ENCODE results near the gene SVOPL.

SVOPL gene

GRCh38 chr7:138716889-138717288 is 15.7 kb upstream of the SVOPL start:
- no peak for DNase-seq (ENCODE audit: extremely low spot score)
- ChIA-PET POLR2A (no interaction called here), CTCF (interaction anchor here (0.6 to 0.8 kb wide), 2 partner anchors 29 to 715 kb away, joined by 3 read pairs; partner anchors contain the start of gene CREB3L2)
- TF ChIP-seq LEF1 (IDR thresholded peaks at IDR 0.05; ENCODE audit: borderline replicate concordance) (no peak), HDGF (IDR thresholded peaks at IDR 0.05; ENCODE audit: borderline replicate concordance) (no peak), FOXK2 (IDR thresholded peaks at IDR 0.05) (no peak), SP1 (IDR thresholded peaks at IDR 0.05) (no peak), ELF4 (IDR thresholded peaks at IDR 0.05) (no peak), SUZ12 (IDR thresholded peaks at IDR 0.05) (no peak), ZNF384 (IDR thresholded peaks at IDR 0.05) (no peak), FOXM1 (IDR thresholded peaks at IDR 0.05; ENCODE audit: borderline replicate concordance) (no peak), L3MBTL2 (conservative IDR thresholded peaks at IDR 0.05) (no peak), CTBP1 (IDR thresholded peaks at IDR 0.05; ENCODE audit: borderline replicate concordance) (no peak), TARDBP (IDR thresholded peaks at IDR 0.05) (no peak), ARNT (IDR thresholded peaks at IDR 0.05) (no peak), BHLHE40 (IDR thresholded peaks at IDR 0.05; ENCODE audit: borderline replicate concordance) (no peak)
- TF ChIP-seq, protein P1, sequence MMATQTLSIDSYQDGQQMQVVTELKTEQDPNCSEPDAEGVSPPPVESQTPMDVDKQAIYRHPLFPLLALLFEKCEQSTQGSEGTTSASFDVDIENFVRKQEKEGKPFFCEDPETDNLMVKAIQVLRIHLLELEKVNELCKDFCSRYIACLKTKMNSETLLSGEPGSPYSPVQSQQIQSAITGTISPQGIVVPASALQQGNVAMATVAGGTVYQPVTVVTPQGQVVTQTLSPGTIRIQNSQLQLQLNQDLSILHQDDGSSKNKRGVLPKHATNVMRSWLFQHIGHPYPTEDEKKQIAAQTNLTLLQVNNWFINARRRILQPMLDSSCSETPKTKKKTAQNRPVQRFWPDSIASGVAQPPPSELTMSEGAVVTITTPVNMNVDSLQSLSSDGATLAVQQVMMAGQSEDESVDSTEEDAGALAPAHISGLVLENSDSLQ (IDR thresholded peaks at IDR 0.05), result no peak

- TF ChIP-seq BHLHE40 (IDR thresholded peaks at IDR 0.05; ENCODE audit: borderline replicate concordance) (no peak), FOXK2 (IDR thresholded peaks at IDR 0.05) (no peak), FOXM1 (IDR thresholded peaks at IDR 0.05; ENCODE audit: borderline replicate concordance) (no peak), TARDBP (IDR thresholded peaks at IDR 0.05) (no peak), ARNT (IDR thresholded peaks at IDR 0.05) (no peak), L3MBTL2 (conservative IDR thresholded peaks at IDR 0.05) (no peak), LEF1 (IDR thresholded peaks at IDR 0.05; ENCODE audit: borderline replicate concordance) (no peak), ELF4 (IDR thresholded peaks at IDR 0.05) (no peak), SUZ12 (IDR thresholded peaks at IDR 0.05) (no peak), ZNF384 (IDR thresholded peaks at IDR 0.05) (no peak)
- TF ChIP-seq, protein P1 (IDR thresholded peaks at IDR 0.05), result no peak
- no peak for DNase-seq (ENCODE audit: extremely low spot score)
- ChIA-PET CTCF (interaction anchor here (0.7 kb wide), 1 partner anchor 86 kb away, joined by 3 read pairs; no protein-coding TSS in a partner anchor), POLR2A (no interaction called here)
Measured at GRCh38 chr7:138713191-138713590, 12.0 kb upstream of the SVOPL start.

GRCh38 chr7:138712652-138713051 is 11.5 kb upstream of the SVOPL start:
- DNase-seq (ENCODE audit: extremely low spot score), result no peak
- TF ChIP-seq L3MBTL2 (conservative IDR thresholded peaks at IDR 0.05) (no peak), LEF1 (IDR thresholded peaks at IDR 0.05; ENCODE audit: borderline replicate concordance) (no peak), ZNF384 (IDR thresholded peaks at IDR 0.05) (no peak), CTBP1 (IDR thresholded peaks at IDR 0.05; ENCODE audit: borderline replicate concordance) (no peak), TARDBP (IDR thresholded peaks at IDR 0.05) (no peak), FOXA1 (IDR thresholded peaks at IDR 0.05) (no peak), FOXM1 (IDR thresholded peaks at IDR 0.05; ENCODE audit: borderline replicate concordance) (no peak), ELF4 (IDR thresholded peaks at IDR 0.05) (no peak), BHLHE40 (IDR thresholded peaks at IDR 0.05; ENCODE audit: borderline replicate concordance) (no peak), NFRKB (IDR thresholded peaks at IDR 0.05) (no peak), SP1 (IDR thresholded peaks at IDR 0.05) (no peak), SUZ12 (IDR thresholded peaks at IDR 0.05) (no peak), FOXK2 (IDR thresholded peaks at IDR 0.05) (no peak), HDGF (IDR thresholded peaks at IDR 0.05; ENCODE audit: borderline replicate concordance) (no peak)
- TF ChIP-seq, protein P1 (IDR thresholded peaks at IDR 0.05), result no peak
- POLR2A ChIA-PET, result no interaction called here
- CTCF ChIA-PET, result no interaction called here

- POLR2A ChIA-PET, result no interaction called here
Measured at GRCh38 chr7:138710536-138711385, 9.6 kb upstream of the SVOPL start.

More at GRCh38 chr7:138710536-138711385, 9.6 kb upstream of the SVOPL start:
- DNase-seq (ENCODE audit: extremely low spot score), result no peak
- TF ChIP-seq L3MBTL2 (conservative IDR thresholded peaks at IDR 0.05) (no peak), NFRKB (IDR thresholded peaks at IDR 0.05) (no peak), ARNT (IDR thresholded peaks at IDR 0.05) (no peak), LEF1 (IDR thresholded peaks at IDR 0.05; ENCODE audit: borderline replicate concordance) (no peak), SP1 (IDR thresholded peaks at IDR 0.05) (no peak), FOXA1 (IDR thresholded peaks at IDR 0.05) (no peak), SUZ12 (IDR thresholded peaks at IDR 0.05) (no peak), BHLHE40 (IDR thresholded peaks at IDR 0.05; ENCODE audit: borderline replicate concordance) (no peak), FOXK2 (IDR thresholded peaks at IDR 0.05) (no peak), ZNF384 (IDR thresholded peaks at IDR 0.05) (no peak), TARDBP (IDR thresholded peaks at IDR 0.05) (no peak), CTBP1 (IDR thresholded peaks at IDR 0.05; ENCODE audit: borderline replicate concordance) (no peak), ELF4 (IDR thresholded peaks at IDR 0.05) (no peak), FOXM1 (IDR thresholded peaks at IDR 0.05; ENCODE audit: borderline replicate concordance) (no peak), HDGF (IDR thresholded peaks at IDR 0.05; ENCODE audit: borderline replicate concordance) (no peak)
- TF ChIP-seq, protein P1 (IDR thresholded peaks at IDR 0.05), result no peak
- CTCF ChIA-PET, result no interaction called here

Measured in HEK293T (cell line).